GM23338 (cell line): Measurements from ENCODE around the gene EDIL3. TPM values are rescaled to one million over a fixed set of nuclear protein-coding genes. Genes with fewer than 3 reads are reported as not detected.

Source experiments
- ATAC-seq: fragments of 200-7000 bp; cut with Tn5 transposase; 3 replicates; pipeline ENCODE4 v1.9.1; 2020
- DNase-seq: peaks from one replicate; pipeline ENCODE4 v3.0.0-alpha.2; 2015; ENCODE audit warnings: low spot score
- H2AFZ ChIP-seq: fragments of 200-600 bp; sonication (generic); 2 replicates; pipeline ENCODE4 v1.8.0; 2016; ENCODE audit warnings: antibody characterized with exemption, mild to moderate bottlenecking, moderate library complexity
- H3F3A ChIP-seq: fragments of 200-600 bp; sonication (generic); replicated peaks from 2 replicates; pipeline ENCODE4 v1.8.0; 2017; ENCODE audit warnings: antibody characterized with exemption, mixed run types, low read depth
- H3K27ac ChIP-seq: fragments of 200-600 bp; sonication (generic); 2 replicates; pipeline ENCODE4 v1.6.1; 2016; ENCODE audit warnings: low read depth
- H3K27me3 ChIP-seq: fragments of 200-600 bp; sonication (generic); 2 replicates; pipeline ENCODE4 v1.8.0; 2016; ENCODE audit warnings: mild to moderate bottlenecking, mixed run types, moderate library complexity; ENCODE audit not compliant: insufficient read depth
- H3K36me3 ChIP-seq: fragments of 200-600 bp; sonication (generic); 2 replicates; pipeline ENCODE4 v1.8.0; 2016; ENCODE audit warnings: mild to moderate bottlenecking; ENCODE audit not compliant: insufficient read depth
- H3K4me1 ChIP-seq: fragments of 200-600 bp; sonication (generic); 2 replicates; pipeline ENCODE4 v1.8.0; 2016; ENCODE audit warnings: mild to moderate bottlenecking, moderate library complexity; ENCODE audit not compliant: insufficient read depth
- H3K4me2 ChIP-seq: fragments of 200-600 bp; sonication (generic); 2 replicates; pipeline ENCODE4 v1.7.1; 2017; ENCODE audit warnings: mixed run types
- H3K4me3 ChIP-seq: fragments of 200-600 bp; sonication (generic); 2 replicates; pipeline ENCODE4 v1.6.1; 2016; ENCODE audit warnings: mixed run types
- H3K79me2 ChIP-seq: fragments of 200-600 bp; sonication (generic); replicated peaks from 2 replicates; pipeline ENCODE4 v1.8.0; 2017; ENCODE audit warnings: mild to moderate bottlenecking; ENCODE audit not compliant: insufficient read depth
- H3K9me2 ChIP-seq: fragments of 200-600 bp; sonication (generic); 2 replicates; pipeline ENCODE4 v1.8.0; 2017; ENCODE audit not compliant: insufficient read depth
- H4K20me1 ChIP-seq: fragments of 200-600 bp; sonication (generic); replicated peaks from 2 replicates; pipeline ENCODE4 v1.8.0; 2017; ENCODE audit warnings: mild to moderate bottlenecking; ENCODE audit not compliant: insufficient read depth
- H3K27ac Mint-ChIP-seq: 2 replicates; pipeline ENCODE4 v1.8.0; 2020; ENCODE audit warnings: inconsistent platforms, mild to moderate bottlenecking, moderate library complexity, mixed read lengths
- H3K27me3 Mint-ChIP-seq: 3 replicates; pipeline ENCODE4 v1.8.0; 2022; ENCODE audit warnings: low read depth, mild to moderate bottlenecking, moderate library complexity, mixed read lengths, inconsistent platforms; ENCODE audit not compliant: insufficient read depth, poor library complexity
- H3K36me3 Mint-ChIP-seq: 3 replicates; pipeline ENCODE4 v1.8.0; 2021; ENCODE audit warnings: low read depth, mild to moderate bottlenecking, inconsistent platforms, moderate library complexity, mixed read lengths
- H3K4me1 Mint-ChIP-seq: 3 replicates; pipeline ENCODE4 v1.8.0; 2020; ENCODE audit warnings: mild to moderate bottlenecking, inconsistent platforms, mixed read lengths
- H3K4me3 Mint-ChIP-seq: 3 replicates; pipeline ENCODE4 v1.8.0; 2021; ENCODE audit warnings: moderate library complexity, mild to moderate bottlenecking, inconsistent platforms, mixed read lengths
- H3K9me3 Mint-ChIP-seq: 3 replicates; pipeline ENCODE4 v1.8.0; 2020; ENCODE audit warnings: moderate library complexity, mild to moderate bottlenecking, inconsistent platforms, mixed read lengths
- ETS1 ChIP-seq: IDR thresholded peaks from 2 replicates; pipeline ENCODE4 v1.6.1; 2016; ENCODE audit warnings: antibody characterized with exemption
- EZH2 ChIP-seq: fragments of 200-600 bp; sonication (generic); IDR thresholded peaks from one replicate; pipeline ENCODE4 v1.8.0; 2017; ENCODE audit warnings: antibody characterized with exemption, mild to moderate bottlenecking, low read depth; ENCODE audit not compliant: unreplicated experiment
- EZH2phosphoT487 ChIP-seq: fragments of 200-600 bp; sonication (generic); IDR thresholded peaks from one replicate; pipeline ENCODE4 v1.8.1; 2018; ENCODE audit warnings: antibody characterized with exemption; ENCODE audit not compliant: unreplicated experiment
- JUNB ChIP-seq: IDR thresholded peaks from one replicate; pipeline ENCODE4 v1.6.1; 2016; ENCODE audit warnings: antibody characterized with exemption; ENCODE audit not compliant: unreplicated experiment
- NANOG ChIP-seq: IDR thresholded peaks from 2 replicates; pipeline ENCODE4 v1.6.1; 2016; ENCODE audit warnings: antibody characterized with exemption, borderline replicate concordance
- POLR2AphosphoS5 ChIP-seq: IDR thresholded peaks from 2 replicates; pipeline ENCODE4 v1.6.1; 2016; ENCODE audit warnings: antibody characterized with exemption, low read depth
- STAT1 ChIP-seq: IDR thresholded peaks from one replicate; pipeline ENCODE4 v1.6.1; 2016; ENCODE audit warnings: antibody characterized with exemption; ENCODE audit not compliant: unreplicated experiment
- ZNF462 ChIP-seq: fragments of 250-450 bp; sonication (Bioruptor Pico); IDR thresholded peaks from 2 replicates; pipeline ENCODE4 v1.5.0; 2020; ENCODE audit warnings: mild to moderate bottlenecking, moderate library complexity
- polyA plus RNA-seq: library from polyadenylated mRNA; unstranded; fragments of >200 nt; fragmentation: Nextera tagmentation; extraction: Ambion mirVana; gene quantifications from 2 replicates; pipeline ENCODE4 v1.2.1, GENCODE V29; 2016
- total RNA-seq: library from RNA; depleted of rRNA; stranded (reverse); fragments of >200 nt; shearing (Covaris generic); gene quantifications from 2 replicates; pipeline ENCODE4 v1.2.3, GENCODE V29; 2014

EDIL3 gene
- total and polyA plus RNA-seq, 2 experiments from 2014 or later: 43.3 to 61.9 TPM

GRCh38 chr5:84113246-84114105, 271.2 kb downstream of the EDIL3 start (continued):
- TF ChIP-seq ETS1 (no peak), EZH2 (no peak)

GRCh38 chr5:84092738-84093137, 291.9 kb downstream of the EDIL3 start:
- peaks cover 22% of the 10 kb centered on the region for H3K9me3 Mint-ChIP-seq
- no peak for ATAC-seq

More at GRCh38 chr5:84092738-84093137, 291.9 kb downstream of the EDIL3 start:
- Histone ChIP-seq H3K9me2 (no peaks in the 10 kb centered on the region), H3K4me2 (no peak overlapping the region), H3K36me3 (peaks cover 11% of the 10 kb centered on the region), H4K20me1 (no peaks in the 10 kb centered on the region), H3K27ac (no peak overlapping the region), H3K4me3 (no peak overlapping the region), H3K4me1 (no peaks in the 10 kb centered on the region), H3K27me3 (no peaks in the 10 kb centered on the region), H3K79me2 (no peaks in the 10 kb centered on the region), H3F3A (no peaks in the 10 kb centered on the region), H2AFZ (no peak overlapping the region)
- H3K27me3 Mint-ChIP-seq: no peaks in the 10 kb centered on the region
- no peak for DNase-seq
- no peak overlapping the region for H3K4me3 Mint-ChIP-seq
- peaks cover 22% of the 10 kb centered on the region for H3K36me3 Mint-ChIP-seq
- no peaks in the 10 kb centered on the region for H3K4me1 Mint-ChIP-seq
- TF ChIP-seq STAT1 (no peak), POLR2AphosphoS5 (no peak), ZNF462 (no peak), JUNB (no peak), EZH2phosphoT487 (no peak), NANOG (no peak), ETS1 (no peak)
- no peak overlapping the region for H3K27ac Mint-ChIP-seq
